NCI-H748 (cell line): ENCODE results near the gene PLA1A.

Experiments
- DNase-seq: peaks from one replicate; lab custom pipeline; 2025; ENCODE audit not compliant: unreplicated experiment; lab: John Stamatoyannopoulos, UW

The PLA1A gene

DNA sequence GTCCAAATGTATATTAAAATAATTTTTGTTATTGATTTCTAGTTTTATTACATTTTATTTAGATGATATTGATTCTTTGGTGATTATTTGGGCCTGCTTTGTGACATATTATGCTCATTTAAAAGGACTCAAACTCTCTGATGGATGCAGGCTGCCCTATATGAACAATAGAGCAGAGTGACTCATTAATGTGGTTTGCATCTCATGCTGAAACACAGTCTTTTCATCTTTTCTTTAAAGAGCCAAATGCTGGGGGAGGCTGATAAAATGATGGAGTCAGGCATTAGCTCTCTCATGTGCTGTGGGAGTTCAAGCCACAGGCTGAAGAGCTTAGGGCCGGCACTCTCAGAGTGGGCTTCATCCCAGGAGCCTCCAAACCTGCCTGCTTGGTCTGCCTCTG lies 7.2 kb downstream of the PLA1A start:
- DNase-seq: no peak

GRCh38 chr3:119608405-119609000 lies 10.8 kb downstream of the PLA1A start:
- peak; percentile 11 for DNase-seq

- DNase-seq: no peak
Measured at GRCh38 chr3:119609301-119609700, 11.6 kb downstream of the PLA1A start.

GRCh38 chr3:119611664-119612063 lies 14.0 kb downstream of the PLA1A start:
- no peak for DNase-seq

- no peak for DNase-seq
Measured at GRCh38 chr3:119613201-119613600, 15.5 kb downstream of the PLA1A start.

GRCh38 chr3:119613872-119614271 lies 16.2 kb downstream of the PLA1A start:
- DNase-seq: no peak

- no peak for DNase-seq
Measured at GRCh38 chr3:119616056-119616455, 18.4 kb downstream of the PLA1A start.

GRCh38 chr3:119619094-119619493 lies 21.4 kb downstream of the PLA1A start:
- DNase-seq: no peak

GRCh38 chr3:119620899-119621298 lies 23.2 kb downstream of the PLA1A start:
- DNase-seq: no peak

DNA sequence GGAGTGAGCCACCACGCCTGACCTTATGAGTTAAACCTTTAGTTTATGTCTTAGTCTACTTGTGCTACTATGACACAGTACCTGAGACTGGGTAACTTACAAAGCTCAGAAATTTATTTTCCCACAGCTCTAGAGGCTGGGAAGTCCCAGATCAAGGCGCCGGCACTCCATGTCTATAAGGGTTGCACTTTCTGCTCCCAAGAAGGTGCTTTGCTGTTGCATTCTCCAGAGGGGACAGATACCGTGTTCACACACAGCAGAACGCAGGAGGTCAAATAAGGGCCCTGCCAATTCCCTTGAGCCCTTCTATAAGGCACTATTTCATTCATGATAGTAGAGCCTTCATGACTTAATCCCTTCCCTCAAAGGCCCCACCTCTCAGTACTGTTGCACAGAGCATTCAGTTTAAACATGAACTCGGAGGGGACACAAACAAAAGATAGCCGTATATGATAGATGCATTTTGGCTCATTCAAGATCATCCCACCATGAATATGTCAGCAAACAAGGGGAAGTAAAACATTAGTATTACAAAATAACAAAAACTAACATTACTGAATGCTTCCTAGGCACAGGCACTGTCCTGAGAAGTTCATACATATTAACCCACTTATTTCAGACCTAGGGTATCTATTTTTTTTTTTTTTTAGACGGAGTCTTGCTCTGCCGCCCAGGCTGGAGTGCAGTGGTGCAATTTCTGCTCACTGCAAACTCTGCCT lies 26.5 kb downstream of the PLA1A start:
- DNase-seq: no peak

GRCh38 chr3:119625451-119626153 lies 27.9 kb downstream of the PLA1A start:
- no peak for DNase-seq

- DNase-seq: no peak
Measured at GRCh38 chr3:119626196-119626595, 28.5 kb downstream of the PLA1A start.

- DNase-seq: no peak
Measured at GRCh38 chr3:119627461-119627860, 29.8 kb downstream of the PLA1A start.

- DNase-seq: no peak
Measured at GRCh38 chr3:119628390-119628789, 30.7 kb downstream of the PLA1A start.

DNA sequence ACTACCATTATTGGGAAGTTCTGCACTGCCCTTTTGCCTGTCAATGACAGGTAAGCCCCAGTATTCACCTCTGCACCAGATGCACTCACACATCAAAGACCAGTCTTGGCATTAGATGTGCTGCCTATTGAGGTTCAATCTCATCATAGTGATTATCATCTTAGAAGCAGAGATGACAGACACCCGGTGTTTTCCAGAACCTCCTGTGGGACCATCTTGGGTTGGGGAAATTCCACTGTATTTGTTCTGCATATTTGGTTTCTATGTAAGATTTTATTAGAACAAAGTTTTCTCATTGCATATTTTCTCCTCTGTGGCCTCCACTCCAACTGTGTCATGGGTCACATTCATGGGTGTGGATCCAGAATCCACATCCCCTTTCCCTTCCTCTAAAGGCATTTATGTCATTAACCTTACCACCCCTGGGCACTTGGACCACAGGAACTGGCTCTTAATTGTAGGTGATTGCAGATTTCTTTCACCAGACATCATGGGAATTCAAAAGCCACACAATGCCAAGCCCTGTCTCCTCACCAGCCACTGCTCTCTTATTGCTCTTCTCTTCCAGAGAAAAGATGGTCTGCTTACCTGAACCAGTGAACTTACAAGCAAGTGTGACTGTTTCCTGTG lies 31.2 kb downstream of the PLA1A start:
- DNase-seq: no peak

DNA sequence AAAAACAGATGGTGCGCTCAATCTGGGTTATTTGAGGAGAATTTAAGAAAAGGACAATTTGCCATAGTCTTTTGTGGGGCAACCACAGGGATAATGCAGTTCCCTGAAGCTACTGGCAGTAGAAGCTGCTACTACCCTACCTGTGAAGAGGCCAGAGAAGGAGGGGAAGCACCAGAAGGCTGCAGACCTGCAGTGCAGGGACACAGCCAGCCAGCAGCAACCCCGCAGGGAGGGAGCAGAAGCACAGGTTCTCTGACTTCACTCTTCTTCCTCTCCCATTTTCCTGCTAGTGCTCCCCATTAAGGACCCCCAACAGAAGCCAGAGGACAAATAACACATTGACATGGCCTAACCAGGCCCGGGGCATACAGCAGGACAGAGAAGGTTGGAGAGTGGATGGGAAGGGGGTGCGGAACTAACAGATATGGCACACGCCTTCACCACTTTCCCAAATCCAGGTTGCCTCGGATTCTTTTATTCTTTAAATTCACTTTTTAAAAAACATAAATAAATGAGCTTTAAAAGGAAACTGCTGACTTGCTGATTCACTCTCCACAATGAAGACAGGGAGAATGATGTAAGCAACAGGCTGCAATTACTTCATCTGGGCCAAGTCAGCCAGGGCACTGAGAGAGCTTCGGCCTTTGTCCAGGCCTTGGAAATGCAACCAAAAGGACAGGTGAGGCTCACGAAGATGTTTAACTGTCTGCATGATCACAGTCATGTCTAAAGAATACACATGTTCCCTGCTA lies 32.6 kb downstream of the PLA1A start:
- no peak for DNase-seq

DNA sequence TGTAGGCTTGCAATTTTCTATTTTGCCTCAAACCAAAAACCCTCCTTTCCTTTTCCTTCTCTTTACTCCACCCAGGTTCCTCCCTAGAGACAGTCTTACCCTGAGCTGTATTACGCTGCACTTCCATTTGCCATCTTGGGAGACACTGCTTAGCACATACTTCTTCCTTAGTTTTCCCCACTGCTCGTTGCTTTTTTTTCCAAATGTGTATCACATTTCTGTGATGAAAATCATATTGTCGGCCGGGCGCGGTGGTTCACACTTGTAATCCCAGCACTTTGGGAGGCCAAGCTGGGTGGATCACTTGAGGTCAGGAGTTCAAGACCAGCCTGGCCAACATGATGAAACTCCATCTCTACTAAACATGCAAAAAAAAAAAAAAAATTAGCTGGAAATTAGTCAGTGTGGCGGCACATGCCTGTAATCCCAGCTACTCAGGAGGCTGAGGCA lies 33.2 kb downstream of the PLA1A start:
- DNase-seq: no peak

GRCh38 chr3:119631516-119631915 lies 33.8 kb downstream of the PLA1A start:
- no peak for DNase-seq

- no peak for DNase-seq
Measured at GRCh38 chr3:119632216-119632615, 34.5 kb downstream of the PLA1A start.

- DNase-seq: no peak
Measured at GRCh38 chr3:119632829-119633228, 35.1 kb downstream of the PLA1A start.

DNA sequence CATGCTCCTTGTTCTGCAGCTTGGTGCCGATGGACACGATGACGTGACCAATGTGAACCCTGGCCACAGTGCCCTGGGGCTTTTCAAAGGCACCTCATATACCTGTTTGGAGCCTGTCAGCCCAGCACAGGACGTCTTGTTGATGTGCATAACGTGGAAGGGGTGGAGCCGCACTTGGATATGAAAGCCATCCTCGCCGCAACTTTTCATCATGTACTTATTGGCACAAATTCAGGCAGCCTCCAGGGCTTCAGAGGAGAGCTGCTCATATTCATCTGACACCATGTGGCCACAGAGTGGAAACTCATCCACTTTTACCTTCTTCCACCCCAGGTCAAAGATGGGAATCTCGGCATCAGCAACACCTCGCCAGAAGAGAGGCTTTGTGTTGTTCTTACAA lies 38.0 kb downstream of the PLA1A start:
- DNase-seq: no peak
